ENCODE results near the gene LRP11. TPM values are rescaled to one million over a fixed set of nuclear protein-coding genes. Genes with fewer than 3 reads are reported as not detected.
"Not testable (repeated sequence)": the region's sequence is repeated elsewhere in the genome, so short reads cannot be mapped to it uniquely, and the experiment has no call there.

LRP11 gene
- total and polyA plus RNA-seq, 4 donors = 15.8 to 39.5 (median 26.5) TPM

GRCh38 chr6:149847939-149848267 is 16.3 kb downstream of the LRP11 start:
- DNase-seq (no peak), ATAC-seq (ENCODE audit: insufficient read depth, low FRiP score) (no peak)
- no peak overlapping the region for H3K27ac ChIP-seq (ENCODE audit: low read depth in 1 of 2, low read length in 1 of 2)
- peaks cover 0 to 15% (median 0%) of the 10 kb centered on the region in 5 donors for H3K4me1 ChIP-seq (ENCODE audit: control insufficient read depth in 5 of 5, insufficient read depth in 5 of 5, low read length in 5 of 5)
- no peaks in the 10 kb centered on the region for H3K27me3 ChIP-seq (ENCODE audit: control insufficient read depth in 3 of 3, insufficient read depth in 3 of 3, low read length in 2 of 3)
- H3K9ac ChIP-seq (ENCODE audit: insufficient read depth in 1 of 2, low read length in 2 of 2) = no peak overlapping the region
- no peak overlapping the region for H3K4me3 ChIP-seq
- no peak for TF ChIP-seq CTCF (IDR thresholded peaks at IDR 0.05; ENCODE audit: control extremely low read depth, extremely low read depth)
- 83 to 87% methylated on average over 4 of the region's 4 CpGs for WGBS, 2 donors
- H3K9me3 ChIP-seq (ENCODE audit: control insufficient read depth in 4 of 4, insufficient read depth in 3 of 4, low read length in 3 of 4) = no peaks in the 10 kb centered on the region
- H3K36me3 ChIP-seq (ENCODE audit: control insufficient read depth in 4 of 4, insufficient read depth in 4 of 4, low read length in 4 of 4) = peaks cover 0 to 7% (median 2%) of the 10 kb centered on the region in 4 donors

- DNase-seq (peak in 2 of 3 donors; percentile 11 to 24), ATAC-seq (ENCODE audit: insufficient read depth, low FRiP score) (peak; percentile 74)
- Histone ChIP-seq H3K9ac (ENCODE audit: insufficient read depth in 1 of 2, low read length in 2 of 2) (no peak overlapping the region), H3K27ac (ENCODE audit: low read depth in 1 of 2, low read length in 1 of 2) (peak overlapping the region in 1 of 2 donors; percentile 13), H3K4me1 (ENCODE audit: control insufficient read depth in 5 of 5, insufficient read depth in 5 of 5, low read length in 5 of 5) (peaks cover 0 to 10% (median 0%) of the 10 kb centered on the region in 5 donors), H3K9me3 (ENCODE audit: control insufficient read depth in 4 of 4, insufficient read depth in 3 of 4, low read length in 3 of 4) (no peaks in the 10 kb centered on the region), H3K36me3 (ENCODE audit: control insufficient read depth in 4 of 4, insufficient read depth in 4 of 4, low read length in 4 of 4) (peaks cover 0 to 5% (median 3%) of the 10 kb centered on the region in 4 donors), H3K27me3 (ENCODE audit: control insufficient read depth in 3 of 3, insufficient read depth in 3 of 3, low read length in 2 of 3) (no peaks in the 10 kb centered on the region), H3K4me3 (no peak overlapping the region)
- no peak for TF ChIP-seq CTCF (IDR thresholded peaks at IDR 0.05; ENCODE audit: control extremely low read depth, extremely low read depth)
- WGBS, 2 donors = 65 to 79% methylated on average over 7 of the region's 7 CpGs
Measured at GRCh38 chr6:149846321-149846720, 17.8 kb downstream of the LRP11 start.

GRCh38 chr6:149845549-149845948 is 18.6 kb downstream of the LRP11 start:
- Histone ChIP-seq H3K4me1 (ENCODE audit: control insufficient read depth in 5 of 5, insufficient read depth in 5 of 5, low read length in 5 of 5) (peaks cover 0 to 13% (median 4%) of the 10 kb centered on the region in 5 donors), H3K9me3 (ENCODE audit: control insufficient read depth in 4 of 4, insufficient read depth in 3 of 4, low read length in 3 of 4) (no peaks in the 10 kb centered on the region), H3K36me3 (ENCODE audit: control insufficient read depth in 4 of 4, insufficient read depth in 4 of 4, low read length in 4 of 4) (peaks cover 0 to 3% (median 1%) of the 10 kb centered on the region in 4 donors), H3K4me3 (no peak overlapping the region), H3K27ac (ENCODE audit: low read depth in 1 of 2, low read length in 1 of 2) (no peak overlapping the region), H3K27me3 (ENCODE audit: control insufficient read depth in 3 of 3, insufficient read depth in 3 of 3, low read length in 2 of 3) (no peaks in the 10 kb centered on the region), H3K9ac (ENCODE audit: insufficient read depth in 1 of 2, low read length in 2 of 2) (no peak overlapping the region)
- 78 to 81% methylated on average over 3 of the region's 3 CpGs for WGBS, 2 donors
- DNase-seq = no peak
- no peak for TF ChIP-seq CTCF (IDR thresholded peaks at IDR 0.05; ENCODE audit: control extremely low read depth, extremely low read depth)
- no peak for ATAC-seq (ENCODE audit: insufficient read depth, low FRiP score)

- Histone ChIP-seq H3K27ac (ENCODE audit: low read depth in 1 of 2, low read length in 1 of 2) (no peak overlapping the region), H3K9me3 (ENCODE audit: control insufficient read depth in 4 of 4, insufficient read depth in 3 of 4, low read length in 3 of 4) (no peaks in the 10 kb centered on the region), H3K36me3 (ENCODE audit: control insufficient read depth in 4 of 4, insufficient read depth in 4 of 4, low read length in 4 of 4) (peaks cover 0 to 3% (median 1%) of the 10 kb centered on the region in 4 donors), H3K4me3 (no peak overlapping the region), H3K27me3 (ENCODE audit: control insufficient read depth in 3 of 3, insufficient read depth in 3 of 3, low read length in 2 of 3) (no peaks in the 10 kb centered on the region), H3K9ac (ENCODE audit: insufficient read depth in 1 of 2, low read length in 2 of 2) (no peak overlapping the region), H3K4me1 (ENCODE audit: control insufficient read depth in 5 of 5, insufficient read depth in 5 of 5, low read length in 5 of 5) (peaks cover 0 to 16% (median 4%) of the 10 kb centered on the region in 5 donors)
- 94 to 96% methylated on average over 2 of the region's 2 CpGs for WGBS, 2 donors
- ATAC-seq (ENCODE audit: insufficient read depth, low FRiP score) (no peak), DNase-seq (no peak)
- TF ChIP-seq CTCF (IDR thresholded peaks at IDR 0.05; ENCODE audit: control extremely low read depth, extremely low read depth) = no peak
Measured at GRCh38 chr6:149844480-149844879, 19.7 kb downstream of the LRP11 start.

GRCh38 chr6:149844036-149844435 is 20.1 kb downstream of the LRP11 start:
- peaks cover 0 to 16% (median 4%) of the 10 kb centered on the region in 5 donors for H3K4me1 ChIP-seq (ENCODE audit: control insufficient read depth in 5 of 5, insufficient read depth in 5 of 5, low read length in 5 of 5)
- H3K9me3 ChIP-seq (ENCODE audit: control insufficient read depth in 4 of 4, insufficient read depth in 3 of 4, low read length in 3 of 4); DNase-seq; H3K27me3 ChIP-seq (ENCODE audit: control insufficient read depth in 3 of 3, insufficient read depth in 3 of 3, low read length in 2 of 3); H3K36me3 ChIP-seq (ENCODE audit: control insufficient read depth in 4 of 4, insufficient read depth in 4 of 4, low read length in 4 of 4); H3K4me3 ChIP-seq; H3K9ac ChIP-seq (ENCODE audit: insufficient read depth in 1 of 2, low read length in 2 of 2); ATAC-seq (ENCODE audit: insufficient read depth, low FRiP score); H3K27ac ChIP-seq (ENCODE audit: low read depth in 1 of 2, low read length in 1 of 2): not testable (repeated sequence)
- 89 to 94% methylated on average over 4 of the region's 4 CpGs for WGBS, 2 donors

Measured in lung (tissue), 12 donors.